Mucosa of stomach (tissue), 1 donor: ENCODE data around the gene SELENOI.
"Not testable (repeated sequence)": the region's sequence is repeated elsewhere in the genome, so short reads cannot be mapped to it uniquely, and the experiment has no call there.

Experiments used
- H3K27me3 ChIP-seq: one replicate; pipeline ENCODE4 v1.7.0; 2013; ENCODE audit warnings: mild to moderate bottlenecking, low read length; ENCODE audit not compliant: control insufficient read depth, insufficient read depth
- H3K36me3 ChIP-seq: one replicate; pipeline ENCODE4 v1.7.0; 2013; ENCODE audit warnings: low read length; ENCODE audit not compliant: control insufficient read depth, insufficient read depth
- H3K4me1 ChIP-seq: one replicate; pipeline ENCODE4 v1.7.0; 2013; ENCODE audit warnings: mild to moderate bottlenecking, low read length; ENCODE audit not compliant: control insufficient read depth, insufficient read depth
- H3K4me3 ChIP-seq: one replicate; pipeline ENCODE4 v1.7.0; 2013; ENCODE audit warnings: low read length
- H3K9ac ChIP-seq: one replicate; pipeline ENCODE4 v1.7.0; 2013; ENCODE audit warnings: mild to moderate bottlenecking, low read length, moderate library complexity
- H3K9me3 ChIP-seq: one replicate; pipeline ENCODE4 v1.7.0; 2013; ENCODE audit warnings: mild to moderate bottlenecking, low read length, moderate library complexity; ENCODE audit not compliant: control insufficient read depth
- donor health status: Pancreatic carcinoma.

The SELENOI gene

DNA sequence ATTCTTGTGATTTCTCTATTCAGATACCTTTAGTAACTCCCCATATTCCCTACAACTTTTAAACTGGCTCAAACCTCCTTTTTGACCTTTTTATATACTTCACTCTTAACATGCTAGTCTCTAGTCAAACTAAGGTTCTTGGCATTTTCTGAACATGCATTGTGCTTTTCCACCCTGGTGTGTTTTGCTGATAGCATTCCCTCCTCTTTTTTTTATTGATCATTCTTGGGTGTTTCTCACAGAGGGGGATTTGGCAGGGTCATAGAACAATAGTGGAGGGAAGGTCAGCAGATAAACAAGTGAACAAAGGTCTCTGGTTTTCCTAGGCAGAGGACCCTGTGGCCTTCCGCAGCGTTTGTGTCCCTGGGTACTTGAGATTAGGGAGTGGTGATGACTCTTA lies 23.7 kb downstream of the SELENOI start:
- H3K4me3 ChIP-seq, H3K4me1 ChIP-seq, H3K27me3 ChIP-seq, H3K9ac ChIP-seq, H3K36me3 ChIP-seq, H3K9me3 ChIP-seq: not testable (repeated sequence)

DNA sequence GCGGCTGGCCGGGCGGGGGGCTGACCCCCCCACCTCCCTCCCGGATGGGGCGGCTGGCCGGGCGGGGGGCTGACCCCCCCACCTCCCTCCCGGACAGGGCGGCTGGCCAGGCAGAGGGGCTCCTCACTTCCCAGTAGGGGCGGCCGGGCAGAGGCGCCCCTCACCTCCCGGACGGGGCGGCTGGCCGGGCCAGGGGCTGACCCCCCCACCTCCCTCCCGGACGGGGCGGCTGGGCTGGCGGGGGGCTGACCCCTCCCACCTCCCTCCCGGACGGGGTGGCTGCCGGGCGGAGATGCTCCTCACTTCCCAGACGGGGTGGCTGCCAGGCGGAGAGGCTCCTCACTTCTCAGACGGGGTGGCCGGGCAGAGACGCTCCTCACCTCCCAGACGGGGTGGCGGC lies 25.0 kb downstream of the SELENOI start:
- H3K4me3 ChIP-seq, H3K9me3 ChIP-seq, H3K4me1 ChIP-seq, H3K9ac ChIP-seq, H3K27me3 ChIP-seq, H3K36me3 ChIP-seq: not testable (repeated sequence)

GRCh38 chr2:26376799-26377198 lies 30.9 kb downstream of the SELENOI start:
- no peak overlapping the region for H3K9ac ChIP-seq
- H3K4me3 ChIP-seq = no peak overlapping the region
- no peaks in the 10 kb centered on the region for H3K9me3 ChIP-seq
- H3K36me3 ChIP-seq = no peaks in the 10 kb centered on the region
- H3K27me3 ChIP-seq = no peaks in the 10 kb centered on the region
- peaks cover 3% of the 10 kb centered on the region for H3K4me1 ChIP-seq

- H3K27me3 ChIP-seq = no peaks in the 10 kb centered on the region
- no peak overlapping the region for H3K4me3 ChIP-seq
- H3K36me3 ChIP-seq = no peaks in the 10 kb centered on the region
Measured at GRCh38 chr2:26380281-26380680, 34.3 kb downstream of the SELENOI start.

GRCh38 chr2:26382564-26382963 lies 36.6 kb downstream of the SELENOI start:
- no peak overlapping the region for H3K4me3 ChIP-seq
- no peaks in the 10 kb centered on the region for H3K27me3 ChIP-seq
- peaks cover 3% of the 10 kb centered on the region for H3K4me1 ChIP-seq
- no peak overlapping the region for H3K9ac ChIP-seq
- no peaks in the 10 kb centered on the region for H3K36me3 ChIP-seq
- no peaks in the 10 kb centered on the region for H3K9me3 ChIP-seq

More at GRCh38 chr2:26380281-26380680, 34.3 kb downstream of the SELENOI start:
- Histone ChIP-seq H3K4me1 (peaks cover 3% of the 10 kb centered on the region), H3K9me3 (no peaks in the 10 kb centered on the region), H3K9ac (no peak overlapping the region)

DNA sequence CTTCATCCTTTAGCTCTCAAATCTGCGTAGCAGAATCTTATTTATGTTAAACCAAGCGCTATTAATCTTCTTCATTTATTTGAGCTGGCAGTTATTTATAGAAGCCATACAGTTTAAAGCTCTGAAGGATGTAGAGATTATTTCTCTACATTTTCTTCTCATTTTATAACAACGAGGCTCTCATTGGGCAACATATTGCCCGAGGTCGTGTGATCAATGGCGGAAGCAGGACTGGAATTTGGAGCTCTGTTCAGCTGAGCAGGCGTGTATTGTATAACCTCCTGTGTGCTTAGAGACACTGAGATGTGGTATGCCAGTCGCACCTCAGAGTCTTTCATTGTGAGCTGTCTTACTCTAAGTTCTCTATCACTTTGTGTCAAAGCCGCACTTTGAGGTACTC lies 38.2 kb downstream of the SELENOI start:
- no peaks in the 10 kb centered on the region for H3K9me3 ChIP-seq
- no peaks in the 10 kb centered on the region for H3K36me3 ChIP-seq
- no peaks in the 10 kb centered on the region for H3K27me3 ChIP-seq
- H3K4me3 ChIP-seq = no peak overlapping the region
- H3K9ac ChIP-seq = no peak overlapping the region
- H3K4me1 ChIP-seq = peaks cover 3% of the 10 kb centered on the region

GRCh38 chr2:26384597-26384996 lies 38.7 kb downstream of the SELENOI start:
- H3K9me3 ChIP-seq = no peaks in the 10 kb centered on the region
- H3K36me3 ChIP-seq = no peaks in the 10 kb centered on the region
- no peak overlapping the region for H3K9ac ChIP-seq
- H3K4me1 ChIP-seq = peaks cover 3% of the 10 kb centered on the region
- H3K27me3 ChIP-seq = no peaks in the 10 kb centered on the region
- no peak overlapping the region for H3K4me3 ChIP-seq

GRCh38 chr2:26387189-26387588 lies 41.2 kb downstream of the SELENOI start:
- H3K9me3 ChIP-seq = no peaks in the 10 kb centered on the region
- no peaks in the 10 kb centered on the region for H3K36me3 ChIP-seq
- no peak overlapping the region for H3K9ac ChIP-seq
- H3K4me1 ChIP-seq = no peaks in the 10 kb centered on the region
- H3K4me3 ChIP-seq = no peak overlapping the region
- H3K27me3 ChIP-seq = no peaks in the 10 kb centered on the region

DNA sequence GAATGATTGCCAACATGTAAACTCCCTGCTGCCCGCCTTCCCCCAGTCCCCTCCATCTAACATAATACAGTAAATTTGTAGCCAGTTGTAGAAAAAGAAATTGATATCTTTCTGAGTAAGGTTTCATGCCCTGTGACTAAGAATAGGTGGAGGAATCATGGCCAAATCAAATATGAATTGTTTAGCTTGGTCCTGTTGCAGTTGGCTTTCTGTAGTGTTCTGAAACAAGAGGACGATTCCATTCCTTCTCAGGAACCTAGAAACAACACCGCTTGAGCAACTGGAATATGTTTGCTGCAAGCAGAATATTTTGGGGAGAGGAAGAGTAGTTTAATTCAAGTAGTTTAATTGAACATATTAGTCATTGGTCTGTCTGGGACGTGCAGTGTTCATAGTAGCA lies 48.8 kb downstream of the SELENOI start:
- no peak overlapping the region for H3K9ac ChIP-seq
- H3K36me3 ChIP-seq = no peaks in the 10 kb centered on the region
- H3K4me3 ChIP-seq = no peak overlapping the region
- H3K9me3 ChIP-seq = no peaks in the 10 kb centered on the region
- H3K27me3 ChIP-seq = no peaks in the 10 kb centered on the region
- no peaks in the 10 kb centered on the region for H3K4me1 ChIP-seq

- H3K27me3 ChIP-seq = no peaks in the 10 kb centered on the region
- no peak overlapping the region for H3K4me3 ChIP-seq
- no peak overlapping the region for H3K9ac ChIP-seq
- no peaks in the 10 kb centered on the region for H3K9me3 ChIP-seq
- H3K36me3 ChIP-seq = no peaks in the 10 kb centered on the region
- no peaks in the 10 kb centered on the region for H3K4me1 ChIP-seq
Measured at GRCh38 chr2:26395394-26395793, 49.5 kb downstream of the SELENOI start.

DNA sequence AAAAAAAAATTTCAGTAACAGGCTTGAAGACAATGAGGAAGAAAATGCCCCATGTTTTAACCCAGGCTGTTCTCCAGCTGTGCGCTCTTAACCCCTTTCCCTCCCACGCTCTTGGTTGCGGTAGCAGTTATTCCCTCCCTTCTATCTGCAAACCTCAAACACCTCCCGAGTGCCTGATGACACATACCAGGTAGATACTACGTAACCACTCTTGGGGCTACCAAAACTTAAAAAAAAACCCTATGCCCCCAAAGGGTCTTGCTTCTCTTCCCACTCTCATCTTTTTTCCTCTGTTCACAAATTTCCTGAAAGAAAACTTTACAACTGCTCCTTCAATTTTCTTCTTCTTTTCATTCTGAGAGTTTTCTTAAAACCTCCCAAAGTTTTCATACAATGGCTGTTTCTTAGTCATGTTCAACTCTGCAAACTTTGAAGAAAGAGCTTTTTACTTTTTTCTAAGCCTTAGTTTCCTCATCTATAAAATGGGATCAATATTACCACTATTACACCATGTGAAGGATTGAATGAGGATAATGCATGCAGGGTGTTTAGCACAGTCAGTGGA lies 50.9 kb downstream of the SELENOI start:
- Histone ChIP-seq H3K9ac (no peak overlapping the region), H3K9me3 (no peaks in the 10 kb centered on the region), H3K4me3 (no peak overlapping the region), H3K36me3 (no peaks in the 10 kb centered on the region), H3K4me1 (no peaks in the 10 kb centered on the region), H3K27me3 (no peaks in the 10 kb centered on the region)

- H3K4me1 ChIP-seq = no peaks in the 10 kb centered on the region
- no peak overlapping the region for H3K4me3 ChIP-seq
- no peaks in the 10 kb centered on the region for H3K9me3 ChIP-seq
- H3K9ac ChIP-seq = no peak overlapping the region
- H3K36me3 ChIP-seq = no peaks in the 10 kb centered on the region
- H3K27me3 ChIP-seq = no peaks in the 10 kb centered on the region
Measured at GRCh38 chr2:26399771-26400376, 53.9 kb downstream of the SELENOI start.

- Histone ChIP-seq H3K36me3 (no peaks in the 10 kb centered on the region), H3K4me3 (no peak overlapping the region), H3K9ac (no peak overlapping the region), H3K27me3 (no peaks in the 10 kb centered on the region), H3K4me1 (no peaks in the 10 kb centered on the region), H3K9me3 (no peaks in the 10 kb centered on the region)
Measured at GRCh38 chr2:26400723-26401122, 54.8 kb downstream of the SELENOI start.
